Osteoblast (primary cell): ENCODE measurements around the gene PLEKHM1. TPM values are rescaled to one million over a fixed set of nuclear protein-coding genes. Genes with fewer than 3 reads are reported as not detected.

Experiments used
- DNase-seq: peaks from one replicate; pipeline ENCODE4 v3.0.0; 2011; ENCODE audit warnings: low spot score, mixed read lengths; ENCODE audit not compliant: insufficient read length; ENCODE audit errors: missing footprints
- H2AFZ ChIP-seq: 2 replicates; pipeline ENCODE4 v1.6.0; 2011; ENCODE audit warnings: mild to moderate bottlenecking, low read length
- H3K27ac ChIP-seq: 2 replicates; pipeline ENCODE4 v1.5.1; 2011; ENCODE audit warnings: mild to moderate bottlenecking, low read depth, low read length, moderate library complexity
- H3K27me3 ChIP-seq: 2 replicates; pipeline ENCODE4 v1.6.0; 2012; ENCODE audit warnings: mild to moderate bottlenecking, control low read depth, inconsistent platforms, low read length, moderate library complexity; ENCODE audit not compliant: insufficient read depth
- H3K36me3 ChIP-seq: 2 replicates; pipeline ENCODE4 v1.5.1; 2011; ENCODE audit warnings: mild to moderate bottlenecking, low read length, control low read depth, moderate library complexity; ENCODE audit not compliant: insufficient read depth
- H3K4me1 ChIP-seq: 2 replicates; pipeline ENCODE4 v1.5.1; 2011; ENCODE audit warnings: mild to moderate bottlenecking, low read length, control low read depth, moderate library complexity; ENCODE audit not compliant: insufficient read depth
- H3K4me2 ChIP-seq: 2 replicates; pipeline ENCODE4 v1.6.0; 2011; ENCODE audit warnings: mild to moderate bottlenecking, low read length; ENCODE audit not compliant: insufficient read depth
- H3K4me3 ChIP-seq: fragments of 200-600 bp; sonication (generic); 3 replicates; pipeline ENCODE4 v1.5.1; 2012; ENCODE audit warnings: mild to moderate bottlenecking, low read length, inconsistent platforms; ENCODE audit not compliant: insufficient read depth
- H3K79me2 ChIP-seq: 2 replicates; pipeline ENCODE4 v1.6.0; 2012; ENCODE audit warnings: mild to moderate bottlenecking, low read length, control low read depth, inconsistent platforms; ENCODE audit not compliant: insufficient read depth
- H3K9me3 ChIP-seq: 2 replicates; pipeline ENCODE4 v1.5.1; 2011; ENCODE audit warnings: low read depth, low read length, control low read depth
- H4K20me1 ChIP-seq: 2 replicates; pipeline ENCODE4 v1.6.0; 2012; ENCODE audit warnings: mild to moderate bottlenecking, low read length, control low read depth; ENCODE audit not compliant: insufficient read depth
- total RNA-seq: library from RNA; depleted of rRNA; stranded (reverse); fragments of >200 nt; gene quantifications from 2 replicates; pipeline ENCODE4 v1.2.3, GENCODE V29; 2012
- TF ChIP-seq, protein P1 (sequence below): IDR thresholded peaks from 2 replicates; pipeline ENCODE4 v1.5.1; 2011; ENCODE audit warnings: mild to moderate bottlenecking, low read depth, low read length, moderate library complexity; ENCODE audit errors: extremely low read depth

Gene PLEKHM1
- total RNA-seq, 1 donor = 30.8 TPM

DNA sequence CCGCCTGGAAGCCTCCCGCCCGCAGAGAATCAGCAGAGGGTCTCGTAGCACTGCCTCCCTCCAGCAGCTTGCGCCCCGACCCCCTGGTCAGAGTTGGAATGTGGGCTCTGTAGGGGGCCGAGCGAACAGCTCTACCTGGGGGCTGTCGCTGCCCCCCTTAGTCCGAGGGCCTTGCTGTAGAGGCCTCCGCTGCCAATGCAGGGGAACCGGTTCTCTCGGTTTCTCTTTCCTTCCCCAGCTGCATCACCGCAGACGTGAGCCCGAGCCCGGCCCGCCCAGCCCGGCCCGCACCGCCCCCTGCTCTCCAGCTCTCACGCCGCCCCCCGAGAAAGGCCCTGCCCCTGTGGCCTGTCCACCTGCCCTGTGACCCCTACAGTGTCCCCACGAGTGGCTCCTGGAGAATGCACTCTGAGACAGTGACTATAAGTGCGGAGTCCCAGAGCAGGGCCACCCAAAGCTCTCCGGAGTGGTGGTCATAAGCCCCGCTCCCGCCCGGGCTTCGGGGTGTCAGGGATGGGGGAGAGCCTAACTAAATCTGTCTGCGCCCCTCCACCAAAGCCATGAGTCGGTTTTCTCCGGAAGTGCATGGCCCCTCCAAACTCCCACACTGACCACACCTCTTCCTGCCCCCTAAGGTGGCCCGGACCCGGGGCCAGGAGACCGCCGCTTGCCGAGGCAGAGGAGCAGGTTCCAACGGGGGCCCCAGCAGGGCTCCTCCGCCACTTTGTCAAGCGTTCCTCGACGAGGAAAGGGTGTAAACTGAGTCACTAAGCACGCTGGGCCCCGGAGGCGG, 59.6 kb downstream of the PLEKHM1 start:
- H3K27ac ChIP-seq = no peak overlapping the region
- H3K9me3 ChIP-seq = no peaks in the 10 kb centered on the region
- H3K79me2 ChIP-seq = no peaks in the 10 kb centered on the region
- H3K27me3 ChIP-seq = peaks cover 44% of the 10 kb centered on the region
- DNase-seq = peak; percentile 93
- H3K4me1 ChIP-seq = peaks cover 7% of the 10 kb centered on the region
- H3K36me3 ChIP-seq = no peaks in the 10 kb centered on the region
- H3K4me3 ChIP-seq = peak overlapping the region; percentile 61
- no peak overlapping the region for H2AFZ ChIP-seq
- TF ChIP-seq, protein P1, sequence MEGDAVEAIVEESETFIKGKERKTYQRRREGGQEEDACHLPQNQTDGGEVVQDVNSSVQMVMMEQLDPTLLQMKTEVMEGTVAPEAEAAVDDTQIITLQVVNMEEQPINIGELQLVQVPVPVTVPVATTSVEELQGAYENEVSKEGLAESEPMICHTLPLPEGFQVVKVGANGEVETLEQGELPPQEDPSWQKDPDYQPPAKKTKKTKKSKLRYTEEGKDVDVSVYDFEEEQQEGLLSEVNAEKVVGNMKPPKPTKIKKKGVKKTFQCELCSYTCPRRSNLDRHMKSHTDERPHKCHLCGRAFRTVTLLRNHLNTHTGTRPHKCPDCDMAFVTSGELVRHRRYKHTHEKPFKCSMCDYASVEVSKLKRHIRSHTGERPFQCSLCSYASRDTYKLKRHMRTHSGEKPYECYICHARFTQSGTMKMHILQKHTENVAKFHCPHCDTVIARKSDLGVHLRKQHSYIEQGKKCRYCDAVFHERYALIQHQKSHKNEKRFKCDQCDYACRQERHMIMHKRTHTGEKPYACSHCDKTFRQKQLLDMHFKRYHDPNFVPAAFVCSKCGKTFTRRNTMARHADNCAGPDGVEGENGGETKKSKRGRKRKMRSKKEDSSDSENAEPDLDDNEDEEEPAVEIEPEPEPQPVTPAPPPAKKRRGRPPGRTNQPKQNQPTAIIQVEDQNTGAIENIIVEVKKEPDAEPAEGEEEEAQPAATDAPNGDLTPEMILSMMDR = no peak
- peaks cover 7% of the 10 kb centered on the region for H4K20me1 ChIP-seq
- peak overlapping the region; percentile 79 for H3K4me2 ChIP-seq

DNA sequence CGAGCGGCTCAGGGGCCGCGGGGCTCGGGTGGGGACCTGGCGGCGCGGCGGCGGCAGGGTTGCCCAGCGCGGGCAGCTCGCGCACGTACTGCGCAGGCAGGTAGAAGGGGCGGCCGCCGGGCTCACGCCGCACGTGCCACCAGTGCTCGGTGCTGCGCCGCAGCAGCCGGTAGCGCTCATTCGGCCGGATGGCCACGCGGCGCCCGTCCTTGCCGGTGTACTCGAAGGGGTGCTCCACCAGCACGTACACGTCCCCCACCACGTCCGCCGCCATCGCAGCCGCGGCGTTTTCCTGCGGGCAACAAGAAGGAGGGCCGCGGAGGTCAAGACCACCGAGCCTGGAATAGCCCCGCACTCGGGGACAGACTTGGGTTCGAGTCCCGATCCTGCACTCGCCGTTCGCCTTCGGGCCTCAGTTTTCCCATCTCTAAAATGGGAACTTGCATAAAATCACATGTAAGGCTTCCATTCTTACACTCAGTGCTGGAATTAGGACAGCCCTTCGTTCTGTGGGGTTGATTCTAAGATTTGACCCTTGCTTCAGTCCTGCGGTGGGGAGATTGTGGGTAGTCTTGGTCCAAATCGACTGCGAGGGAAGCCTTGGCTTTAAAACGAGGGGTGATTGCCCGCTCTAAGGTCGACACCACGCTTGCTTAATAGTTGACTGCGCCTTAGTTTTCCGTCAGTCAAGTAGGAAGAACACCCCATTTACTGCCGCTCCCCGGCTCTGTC, 60.3 kb downstream of the PLEKHM1 start:
- Histone ChIP-seq H3K36me3 (no peaks in the 10 kb centered on the region), H3K4me2 (peak overlapping the region; percentile 79), H3K9me3 (no peaks in the 10 kb centered on the region), H3K27ac (no peak overlapping the region), H3K4me3 (peak overlapping the region; percentile 61), H3K79me2 (no peaks in the 10 kb centered on the region), H3K4me1 (peaks cover 7% of the 10 kb centered on the region), H3K27me3 (peaks cover 44% of the 10 kb centered on the region), H2AFZ (no peak overlapping the region), H4K20me1 (peaks cover 7% of the 10 kb centered on the region)
- peak; percentile 75 for DNase-seq
- TF ChIP-seq, protein P1 = no peak

DNA sequence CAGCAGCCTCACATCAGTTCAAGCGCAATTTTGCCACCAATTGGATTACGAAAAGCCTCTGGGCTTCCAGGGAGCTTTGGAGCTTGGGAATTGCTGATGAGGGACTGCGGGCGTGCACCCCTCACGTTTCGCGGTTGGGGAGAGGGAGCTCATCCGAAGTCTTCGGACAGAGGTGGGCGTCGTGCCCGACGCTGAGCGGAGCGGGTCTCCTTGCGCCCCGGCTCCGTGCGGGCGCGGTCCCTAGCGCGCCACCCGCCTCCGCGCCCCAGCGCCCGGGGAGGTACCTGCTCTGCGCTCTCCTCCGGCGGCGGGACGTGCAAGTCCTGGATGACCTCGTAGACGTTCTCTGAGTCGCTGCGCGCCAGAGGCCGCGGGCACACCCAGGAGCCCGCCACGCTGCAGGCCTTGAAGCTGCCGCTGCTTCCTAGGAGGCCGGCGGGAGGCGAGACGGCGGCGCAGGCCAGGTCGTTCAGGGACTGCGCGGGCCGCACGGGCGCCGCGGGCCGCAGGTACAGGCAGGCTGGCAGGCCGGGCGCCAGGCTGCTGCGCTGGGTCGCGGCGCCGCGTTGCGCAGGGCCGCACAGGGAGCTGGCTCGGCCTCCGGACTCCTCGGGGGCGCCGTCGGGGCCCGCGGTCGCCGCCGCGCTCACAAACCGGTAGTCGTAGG, 61.0 kb downstream of the PLEKHM1 start:
- H2AFZ ChIP-seq = no peak overlapping the region
- H3K9me3 ChIP-seq = no peaks in the 10 kb centered on the region
- H3K4me2 ChIP-seq = no peak overlapping the region
- peak; percentile 84 for DNase-seq
- no peak overlapping the region for H3K27ac ChIP-seq
- H3K36me3 ChIP-seq = no peaks in the 10 kb centered on the region
- TF ChIP-seq, protein P1 = no peak
- no peak overlapping the region for H3K4me3 ChIP-seq
- no peaks in the 10 kb centered on the region for H3K79me2 ChIP-seq
- H3K27me3 ChIP-seq = peaks cover 44% of the 10 kb centered on the region
- H4K20me1 ChIP-seq = peaks cover 7% of the 10 kb centered on the region
- H3K4me1 ChIP-seq = peaks cover 7% of the 10 kb centered on the region
